Mesothelial cell of epicardium (in vitro differentiated cells): ENCODE results near the gene ADD1. TPM values are rescaled to one million over a fixed set of nuclear protein-coding genes. Genes with fewer than 3 reads are reported as not detected.
"Not testable (repeated sequence)": the region's sequence is repeated elsewhere in the genome, so short reads cannot be mapped to it uniquely, and the experiment has no call there.

Experiments
- DNase-seq, 2 experiments: peaks; one replicate each; pipeline ENCODE4 v3.0.0; 2021; ENCODE audit warnings: low spot score in 2 of 2; ENCODE audit not compliant: unreplicated experiment in 2 of 2
- H3K27ac Mint-ChIP-seq: 2 replicates; pipeline ENCODE4 v1.8.0; 2021; ENCODE audit warnings: mixed read lengths
- H3K27me3 Mint-ChIP-seq: 2 replicates; pipeline ENCODE4 v1.8.0; 2021; ENCODE audit warnings: low read depth, mixed read lengths
- H3K36me3 Mint-ChIP-seq: 2 replicates; pipeline ENCODE4 v1.8.0; 2021; ENCODE audit warnings: mixed read lengths
- H3K4me1 Mint-ChIP-seq: 2 replicates; pipeline ENCODE4 v1.8.0; 2021; ENCODE audit warnings: mixed read lengths
- H3K4me3 Mint-ChIP-seq: 2 replicates; pipeline ENCODE4 v1.8.0; 2021; ENCODE audit warnings: mild to moderate bottlenecking, moderate library complexity, mixed read lengths
- H3K9me3 Mint-ChIP-seq: 2 replicates; pipeline ENCODE4 v1.8.0; 2021; ENCODE audit warnings: mixed read lengths
- CTCF ChIP-seq: fragments of 200-600 bp; sonication (generic); IDR thresholded peaks from one replicate; pipeline ENCODE4 v1.5.0; 2021; ENCODE audit warnings: antibody characterized with exemption; ENCODE audit not compliant: unreplicated experiment
- total RNA-seq: library from RNA; stranded (reverse); gene quantifications from 3 replicates; pipeline ENCODE4 v1.2.1, GENCODE V29; 2021

ADD1 gene
- total RNA-seq, 1 donor from 2014 or later: 297 TPM

- no peak for DNase-seq
- no peak for TF ChIP-seq CTCF
- Mint-ChIP-seq H3K4me3 (no peak overlapping the region), H3K4me1 (no peaks in the 10 kb centered on the region), H3K27me3 (no peaks in the 10 kb centered on the region), H3K9me3 (no peaks in the 10 kb centered on the region), H3K27ac (no peak overlapping the region), H3K36me3 (peaks cover 28% of the 10 kb centered on the region)
These were observed 99.9 kb downstream of the ADD1 start for GRCh38 chr4:2943364-2944090.

- Mint-ChIP-seq H3K4me3 (no peak overlapping the region), H3K4me1 (no peaks in the 10 kb centered on the region), H3K27ac (no peak overlapping the region), H3K9me3 (no peaks in the 10 kb centered on the region), H3K36me3 (peaks cover 27% of the 10 kb centered on the region), H3K27me3 (no peaks in the 10 kb centered on the region)
- no peak for TF ChIP-seq CTCF
- DNase-seq: no peak
These were observed 100.4 kb downstream of the ADD1 start for GRCh38 chr4:2944091-2944482.

- Mint-ChIP-seq H3K4me1 (no peaks in the 10 kb centered on the region), H3K36me3 (peaks cover 26% of the 10 kb centered on the region), H3K9me3 (no peaks in the 10 kb centered on the region), H3K27me3 (no peaks in the 10 kb centered on the region), H3K4me3 (no peak overlapping the region), H3K27ac (no peak overlapping the region)
- TF ChIP-seq CTCF: no peak
- no peak for DNase-seq
These were observed 101.2 kb downstream of the ADD1 start for GRCh38 chr4:2944586-2945526.

- not testable (repeated sequence) for H3K4me3 Mint-ChIP-seq, DNase-seq, H3K27ac Mint-ChIP-seq, H3K9me3 Mint-ChIP-seq, H3K4me1 Mint-ChIP-seq, H3K27me3 Mint-ChIP-seq
- peaks cover 35% of the 10 kb centered on the region for H3K36me3 Mint-ChIP-seq
These were observed 102.3 kb downstream of the ADD1 start for GRCh38 chr4:2945619-2946604.

- no peak overlapping the region for H3K27ac Mint-ChIP-seq
- no peak for TF ChIP-seq CTCF
- no peaks in the 10 kb centered on the region for H3K9me3 Mint-ChIP-seq
- H3K4me1 Mint-ChIP-seq: no peaks in the 10 kb centered on the region
- no peak for DNase-seq
- no peaks in the 10 kb centered on the region for H3K27me3 Mint-ChIP-seq
- H3K4me3 Mint-ChIP-seq: no peak overlapping the region
- peaks cover 41% of the 10 kb centered on the region for H3K36me3 Mint-ChIP-seq
These were observed 103.4 kb downstream of the ADD1 start for GRCh38 chr4:2946812-2947600.
